Measurements from ENCODE around the gene MYCL. TPM values are rescaled to one million over a fixed set of nuclear protein-coding genes. Genes with fewer than 3 reads are reported as not detected.

The MYCL gene
- polyA plus RNA-seq, 3 donors, result 6.7 to 8.0 (median 7.1) TPM

GRCh38 chr1:39858315-39858714, 43.4 kb downstream of the MYCL start:
- no peak for DNase-seq (ENCODE audit: low read depth in 3 of 3, low spot score in 2 of 3)

GRCh38 chr1:39857126-39857878, 44.4 kb downstream of the MYCL start:
- DNase-seq (ENCODE audit: low read depth in 3 of 3, low spot score in 2 of 3), result no peak

- no peak for DNase-seq (ENCODE audit: low read depth in 3 of 3, low spot score in 2 of 3)
Observed at GRCh38 chr1:39854738-39855137, 47.0 kb downstream of the MYCL start.

- DNase-seq (ENCODE audit: low read depth in 3 of 3, low spot score in 2 of 3), result no peak
Observed at GRCh38 chr1:39854314-39854713, 47.4 kb downstream of the MYCL start.

GRCh38 chr1:39852876-39853275, 48.8 kb downstream of the MYCL start:
- DNase-seq (ENCODE audit: low read depth in 3 of 3, low spot score in 2 of 3), result no peak

GRCh38 chr1:39852214-39852791, 49.4 kb downstream of the MYCL start:
- DNase-seq (ENCODE audit: low read depth in 3 of 3, low spot score in 2 of 3), result peak in 2 of 3 donors; percentile 7 to 16

- DNase-seq (ENCODE audit: low read depth in 3 of 3, low spot score in 2 of 3), result no peak
Observed at GRCh38 chr1:39850606-39851216, 51.0 kb downstream of the MYCL start.

- DNase-seq (ENCODE audit: low read depth in 3 of 3, low spot score in 2 of 3), result no peak
Observed at GRCh38 chr1:39849203-39849602, 52.5 kb downstream of the MYCL start.

GRCh38 chr1:39847940-39848339, 53.8 kb downstream of the MYCL start:
- DNase-seq (ENCODE audit: low read depth in 3 of 3, low spot score in 2 of 3), result no peak

GRCh38 chr1:39846796-39847195, 54.9 kb downstream of the MYCL start:
- no peak for DNase-seq (ENCODE audit: low read depth in 3 of 3, low spot score in 2 of 3)

GRCh38 chr1:39845569-39846566, 55.8 kb downstream of the MYCL start:
- peak; percentile 65 to 77 (median 69) for DNase-seq (ENCODE audit: low read depth in 3 of 3, low spot score in 2 of 3)

Other genes starting within 250 kb of the MYCL start
- gene NT5C1A, start 229.8 kb downstream of the MYCL start, polyA plus RNA-seq (ENCODE audit: insufficient read length in 3 of 3), result under 1 TPM; 0.24 to 0.58 (median 0.31) TPM
- gene HPCAL4, start 210.5 kb downstream of the MYCL start, polyA plus RNA-seq (ENCODE audit: insufficient read length in 3 of 3), result 1 to 10 TPM in 1 of 3 donors, under 1 TPM in 2; 0.76 to 1.5 (median 0.92) TPM
- gene PPIE, start 163.0 kb downstream of the MYCL start, polyA plus RNA-seq (ENCODE audit: insufficient read length in 3 of 3), result 10 to 100 TPM; 72.1 to 75.1 (median 72.5) TPM
- gene OXCT2, start 130.6 kb downstream of the MYCL start, polyA plus RNA-seq (ENCODE audit: insufficient read length in 3 of 3), result under 1 TPM; 0.17 to 0.40 (median 0.25) TPM
- gene BMP8B, start 113.1 kb downstream of the MYCL start, polyA plus RNA-seq (ENCODE audit: insufficient read length in 3 of 3), result 1 to 10 TPM; 1.6 to 2.3 (median 2.3) TPM
- 10 to 100 TPM; 28.7 to 36.8 (median 32.7) TPM for gene TRIT1, start 18.4 kb downstream of the MYCL start, polyA plus RNA-seq (ENCODE audit: insufficient read length in 3 of 3)
- gene MFSD2A, start 53.2 kb upstream of the MYCL start, polyA plus RNA-seq (ENCODE audit: insufficient read length in 3 of 3), result 1 to 10 TPM; 1.8 to 2.2 (median 2.2) TPM
- 100 to 1,000 TPM; 202 to 217 (median 212) TPM for gene CAP1, start 138.8 kb upstream of the MYCL start, polyA plus RNA-seq (ENCODE audit: insufficient read length in 3 of 3)
- gene PPT1, start 195.3 kb upstream of the MYCL start, polyA plus RNA-seq (ENCODE audit: insufficient read length in 3 of 3), result 100 to 1,000 TPM; 111 to 144 (median 121) TPM